GM19238 (cell line): ENCODE results near the gene FRRS1L.

Source experiments
- DNase-seq: peaks from one replicate; pipeline ENCODE4 v3.0.0; 2011; ENCODE audit warnings: low spot score; ENCODE audit not compliant: insufficient read length

Gene FRRS1L

GRCh38 chr9:109166771-109167601 lies at the start of gene FRRS1L:
FRRS1L (minus strand) TSS chr9:109167249; CDS start chr9:109167138, 111 bp downstream.
- DNase-seq = no peak

GRCh38 chr9:109214414-109214813 lies 47.4 kb upstream of the FRRS1L start:
- no peak for DNase-seq

- DNase-seq = no peak
These were observed 46.5 kb upstream of the FRRS1L start for GRCh38 chr9:109213285-109214121.

- no peak for DNase-seq
These were observed 45.7 kb upstream of the FRRS1L start for GRCh38 chr9:109212768-109213167.

GRCh38 chr9:109206670-109207069 lies 39.6 kb upstream of the FRRS1L start:
- DNase-seq = no peak

- no peak for DNase-seq
These were observed 38.5 kb upstream of the FRRS1L start for GRCh38 chr9:109205526-109205925.

- DNase-seq = no peak
These were observed 36.8 kb upstream of the FRRS1L start for GRCh38 chr9:109203761-109204360.

- no peak for DNase-seq
These were observed 32.6 kb upstream of the FRRS1L start for GRCh38 chr9:109199676-109200075.

- no peak for DNase-seq
These were observed 31.8 kb upstream of the FRRS1L start for GRCh38 chr9:109198736-109199382.

- no peak for DNase-seq
These were observed 27.0 kb upstream of the FRRS1L start for GRCh38 chr9:109193974-109194556.

- DNase-seq = no peak
These were observed 25.8 kb upstream of the FRRS1L start for GRCh38 chr9:109192732-109193361.

- no peak for DNase-seq
These were observed 24.7 kb upstream of the FRRS1L start for GRCh38 chr9:109191746-109192145.

GRCh38 chr9:109190151-109190550 lies 23.1 kb upstream of the FRRS1L start:
- DNase-seq = no peak

GRCh38 chr9:109186857-109187520 lies 19.9 kb upstream of the FRRS1L start:
- no peak for DNase-seq

- DNase-seq = no peak
These were observed 16.1 kb upstream of the FRRS1L start for GRCh38 chr9:109182940-109183798.

GRCh38 chr9:109182550-109182939 lies 15.5 kb upstream of the FRRS1L start:
- DNase-seq = no peak

GRCh38 chr9:109181284-109181683 lies 14.2 kb upstream of the FRRS1L start:
- no peak for DNase-seq

GRCh38 chr9:109179801-109180523 lies 12.9 kb upstream of the FRRS1L start:
- no peak for DNase-seq
